ENCODE measurements around the gene ZBTB16. TPM values are rescaled to one million over a fixed set of nuclear protein-coding genes. Genes with fewer than 3 reads are reported as not detected.

ZBTB16 gene
- polyA plus RNA-seq, 1 donor (not counting 4 experiments of a cell fraction or from before 2014, with no cell fraction given) = 0.18 TPM

GRCh38 chr11:114260077-114260476 lies 200.6 kb downstream of the ZBTB16 start:
- H3K9ac ChIP-seq (ENCODE audit: control insufficient read depth, extremely low read depth, insufficient read depth, low read length) = no peak overlapping the region
- FAIRE-seq = no peak
- peaks cover 45% of the 10 kb centered on the region for H3K27me3 ChIP-seq (ENCODE audit: control insufficient read depth, extremely low read depth, insufficient read depth, low read length)
- TF ChIP-seq CTCF (optimal IDR thresholded peaks at IDR 0.05 in 1 of 3, IDR thresholded peaks at IDR 0.05 in 1 of 3, conservative IDR thresholded peaks at IDR 0.05 in 1 of 3; ENCODE audit: extremely low read depth in 1 of 3, insufficient read depth in 2 of 3, low read length in 3 of 3) (no peak), EZH2 (IDR thresholded peaks at IDR 0.05; ENCODE audit: low read length) (no peak)
- no peak overlapping the region for H2AFZ ChIP-seq (ENCODE audit: control insufficient read depth, low read length)
- H3K4me3 ChIP-seq (ENCODE audit: control insufficient read depth in 2 of 3, extremely low read depth in 1 of 3, insufficient read depth in 2 of 3, low read depth in 1 of 3, low read length in 3 of 3) = no peak overlapping the region
- dilution Hi-C loops (cut with MboI; ENCODE audit: extremely low pct_ligation_motif_present, low sequenced_read_pairs) = loop anchor here (25.0 kb wide), 1 partner anchor 223 kb away; no protein-coding TSS in a partner anchor
- H3K4me1 ChIP-seq (ENCODE audit: control insufficient read depth, extremely low read depth, insufficient read depth, low read length) = no peaks in the 10 kb centered on the region
- no peaks in the 10 kb centered on the region for H4K20me1 ChIP-seq (ENCODE audit: control insufficient read depth, extremely low read depth, insufficient read depth, low read length)
- no peak for DNase-seq (ENCODE audit: low read depth, low spot score)
- H3K36me3 ChIP-seq (ENCODE audit: control insufficient read depth in 2 of 2, extremely low read depth in 1 of 2, insufficient read depth in 2 of 2, low read length in 2 of 2) = no peaks in the 10 kb centered on the region
- no peaks in the 10 kb centered on the region for H3K9me1 ChIP-seq (ENCODE audit: control insufficient read depth, extremely low read depth, insufficient read depth, low read length)
- no peak overlapping the region for H3K27ac ChIP-seq (ENCODE audit: control insufficient read depth, insufficient read depth, low read length)
- H3K4me2 ChIP-seq (ENCODE audit: control insufficient read depth, extremely low read depth, insufficient read depth, low read depth, low read length) = no peak overlapping the region
- H3K79me2 ChIP-seq (ENCODE audit: control insufficient read depth, insufficient read depth, low read length) = no peaks in the 10 kb centered on the region
- H3K9me3 ChIP-seq (ENCODE audit: control insufficient read depth, low read depth, low read length) = no peaks in the 10 kb centered on the region

- Histone ChIP-seq H3K4me2 (ENCODE audit: control insufficient read depth, extremely low read depth, insufficient read depth, low read depth, low read length) (no peak overlapping the region), H3K9ac (ENCODE audit: control insufficient read depth, extremely low read depth, insufficient read depth, low read length) (no peak overlapping the region), H3K27me3 (ENCODE audit: control insufficient read depth, extremely low read depth, insufficient read depth, low read length) (peaks cover 45% of the 10 kb centered on the region), H3K9me1 (ENCODE audit: control insufficient read depth, extremely low read depth, insufficient read depth, low read length) (no peaks in the 10 kb centered on the region), H2AFZ (ENCODE audit: control insufficient read depth, low read length) (no peak overlapping the region), H3K27ac (ENCODE audit: control insufficient read depth, insufficient read depth, low read length) (no peak overlapping the region), H3K36me3 (ENCODE audit: control insufficient read depth in 2 of 2, extremely low read depth in 1 of 2, insufficient read depth in 2 of 2, low read length in 2 of 2) (no peaks in the 10 kb centered on the region), H3K9me3 (ENCODE audit: control insufficient read depth, low read depth, low read length) (no peaks in the 10 kb centered on the region), H3K79me2 (ENCODE audit: control insufficient read depth, insufficient read depth, low read length) (no peaks in the 10 kb centered on the region), H4K20me1 (ENCODE audit: control insufficient read depth, extremely low read depth, insufficient read depth, low read length) (no peaks in the 10 kb centered on the region), H3K4me1 (ENCODE audit: control insufficient read depth, extremely low read depth, insufficient read depth, low read length) (no peaks in the 10 kb centered on the region), H3K4me3 (ENCODE audit: control insufficient read depth in 2 of 3, extremely low read depth in 1 of 3, insufficient read depth in 2 of 3, low read depth in 1 of 3, low read length in 3 of 3) (no peak overlapping the region)
- FAIRE-seq (no peak), DNase-seq (ENCODE audit: low read depth, low spot score) (no peak)
- no peak for TF ChIP-seq EZH2 (IDR thresholded peaks at IDR 0.05; ENCODE audit: low read length)
- no peak for TF ChIP-seq CTCF (optimal IDR thresholded peaks at IDR 0.05 in 1 of 3, IDR thresholded peaks at IDR 0.05 in 1 of 3, conservative IDR thresholded peaks at IDR 0.05 in 1 of 3; ENCODE audit: extremely low read depth in 1 of 3, insufficient read depth in 2 of 3, low read length in 3 of 3)
- dilution Hi-C loops (cut with MboI; ENCODE audit: extremely low pct_ligation_motif_present, low sequenced_read_pairs) = loop anchor here (25.0 kb wide), 1 partner anchor 223 kb away; no protein-coding TSS in a partner anchor
Observed at GRCh38 chr11:114260483-114260882, 201.0 kb downstream of the ZBTB16 start.
